SIG-M5 (cell line): ENCODE data around the gene SAMD4A.
"Not testable (repeated sequence)": the region's sequence is repeated elsewhere in the genome, so short reads cannot be mapped to it uniquely, and the experiment has no call there.

ENCODE experiments used
- DNase-seq: peaks from one replicate; lab custom pipeline; 2025; lab: John Stamatoyannopoulos, UW

The SAMD4A gene

DNA sequence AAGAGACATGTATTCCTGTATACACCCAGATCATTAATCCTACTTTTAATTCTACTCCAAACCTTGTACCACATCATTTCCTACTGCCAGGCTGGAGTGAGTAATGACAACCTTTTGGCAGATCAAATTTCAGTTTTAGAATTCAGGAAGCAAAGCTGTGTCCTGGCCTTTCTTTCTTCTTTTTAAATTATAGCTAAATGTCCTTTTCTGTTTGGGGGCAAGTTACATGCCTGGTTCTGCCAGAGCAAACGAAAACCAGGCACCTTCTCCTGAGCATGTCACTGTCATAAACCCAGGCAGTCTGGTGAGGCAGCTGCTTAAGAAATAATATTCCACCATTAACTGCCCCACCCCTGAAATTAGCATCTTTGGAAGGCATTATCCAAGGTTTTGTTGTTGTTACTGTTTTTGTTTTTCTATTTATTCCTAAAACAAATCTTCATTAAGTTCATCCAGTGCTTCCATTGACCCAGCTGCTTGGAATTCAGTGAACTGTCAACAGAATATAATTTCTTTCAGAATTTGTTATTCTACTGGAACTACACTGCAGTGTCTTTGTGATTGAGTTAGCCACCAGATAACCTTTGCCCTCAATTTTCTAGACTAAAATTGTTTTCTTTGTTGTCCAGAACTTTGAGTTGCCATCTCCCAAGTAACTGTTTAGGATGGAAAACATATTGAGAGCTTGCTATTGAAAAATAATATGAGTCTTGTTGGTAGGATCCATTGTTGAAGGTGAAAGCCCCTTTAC, 33.2 kb downstream of the SAMD4A start:
- no peak for DNase-seq

DNA sequence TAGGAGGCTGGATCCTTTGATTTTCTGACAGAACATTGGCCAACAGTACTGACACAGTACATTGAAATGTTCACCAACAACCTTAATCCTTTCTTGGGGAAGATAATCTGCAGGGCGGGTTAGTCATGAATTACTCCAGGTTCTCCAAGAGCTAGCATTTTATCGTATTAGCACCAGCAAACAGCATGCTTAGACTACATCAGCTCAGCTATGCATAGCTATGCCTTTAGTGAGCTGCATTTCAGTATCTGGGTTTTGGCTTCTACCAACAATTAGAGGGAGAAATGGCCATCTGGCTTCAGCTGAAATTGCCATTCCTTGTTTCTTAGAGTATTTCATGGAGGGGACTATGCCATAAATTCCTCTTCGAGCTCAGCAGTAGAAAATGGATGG, 33.8 kb downstream of the SAMD4A start:
- DNase-seq = no peak

DNA sequence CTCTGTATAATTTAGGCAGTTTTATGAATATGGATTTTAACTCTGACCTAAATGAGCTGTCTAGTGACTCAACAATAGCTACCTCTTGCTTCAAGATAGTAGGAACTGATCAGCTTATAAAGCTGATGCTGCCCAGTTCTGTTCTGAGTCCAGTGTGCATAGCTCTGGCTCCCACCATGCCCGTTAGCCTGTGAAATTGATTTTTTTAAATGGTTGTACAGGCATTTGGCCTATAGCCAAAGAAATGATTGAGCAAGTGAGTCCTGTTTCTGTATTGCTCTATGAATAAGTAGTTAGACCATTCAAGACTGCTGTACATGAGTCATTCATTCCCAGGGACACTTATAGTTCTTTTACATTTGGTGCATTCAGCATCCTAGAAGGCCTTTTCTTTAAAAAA, 36.4 kb downstream of the SAMD4A start:
- no peak for DNase-seq

DNA sequence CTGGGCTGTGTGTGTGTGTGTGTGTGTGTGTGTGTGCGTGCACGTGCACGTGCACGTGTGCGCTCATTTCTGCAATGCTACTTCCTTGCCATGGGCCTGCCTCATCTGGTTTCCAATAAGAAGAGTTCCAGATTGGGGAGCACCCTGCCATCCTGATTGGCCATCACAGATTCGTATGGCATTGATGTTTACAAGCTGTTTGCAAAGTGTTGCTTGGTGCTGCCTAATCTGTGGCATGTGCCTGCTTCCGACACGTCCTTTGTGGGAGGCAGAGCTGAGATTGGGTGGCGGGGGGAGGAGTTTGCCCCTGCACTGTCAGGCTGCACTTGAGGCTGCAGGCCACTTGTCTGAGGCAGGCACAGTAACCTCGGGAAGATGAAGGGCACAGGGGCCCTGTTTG, 39.2 kb downstream of the SAMD4A start:
- DNase-seq = no peak

- DNase-seq = no peak
Measured at GRCh38 chr14:54606631-54607133, 39.8 kb downstream of the SAMD4A start.

DNA sequence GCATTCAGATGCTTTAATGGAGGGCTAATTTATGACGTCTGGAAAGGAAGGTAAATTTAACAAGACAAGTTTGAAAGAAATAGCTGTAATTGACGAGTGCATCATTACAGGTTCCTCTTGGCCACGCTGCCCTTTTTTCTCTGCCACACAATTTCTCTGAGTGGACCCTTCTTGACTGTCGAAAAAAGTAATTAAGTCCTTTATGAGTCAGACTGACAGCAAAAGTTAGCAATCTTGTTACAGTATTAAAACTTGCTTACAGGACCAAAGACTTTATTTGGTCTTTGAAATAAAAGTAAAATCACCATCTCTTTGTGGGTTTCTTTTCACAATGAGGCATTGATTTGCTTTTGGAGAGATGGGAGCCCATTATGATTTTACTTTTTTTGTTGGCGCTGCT, 42.6 kb downstream of the SAMD4A start:
- DNase-seq = no peak

GRCh38 chr14:54610051-54610977, 43.4 kb downstream of the SAMD4A start:
- no peak for DNase-seq

DNA sequence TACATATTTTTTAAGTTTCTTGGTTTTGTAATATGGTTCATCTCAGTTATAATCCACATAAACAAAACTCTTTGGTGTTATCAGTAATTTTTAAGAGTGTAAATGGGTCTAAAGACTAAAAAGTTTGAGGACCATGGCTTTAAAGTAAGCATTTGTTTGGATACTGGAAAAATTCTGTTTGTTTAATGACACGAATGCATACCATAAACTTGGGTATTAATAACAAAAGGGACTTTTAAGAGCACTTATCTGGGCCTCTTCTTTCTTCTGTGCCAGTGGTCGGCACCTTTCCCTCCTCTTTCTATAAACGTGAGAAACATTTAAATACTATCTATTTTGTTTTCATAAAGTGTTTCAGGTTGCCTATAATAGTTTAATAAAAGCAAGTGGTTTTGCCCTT, 47.4 kb downstream of the SAMD4A start:
- DNase-seq = no peak

GRCh38 chr14:54617467-54617866, 50.5 kb downstream of the SAMD4A start:
- no peak for DNase-seq

- DNase-seq = no peak
Measured at GRCh38 chr14:54621686-54622085, 54.8 kb downstream of the SAMD4A start.

- no peak for DNase-seq
Measured at GRCh38 chr14:54622192-54622958, 55.4 kb downstream of the SAMD4A start.

- no peak for DNase-seq
Measured at GRCh38 chr14:54623279-54624004, 56.5 kb downstream of the SAMD4A start.

- not testable (repeated sequence) for DNase-seq
Measured at GRCh38 chr14:54624005-54624358, 57.1 kb downstream of the SAMD4A start.

- DNase-seq = no peak
Measured at GRCh38 chr14:54625112-54625511, 58.2 kb downstream of the SAMD4A start.

- DNase-seq = no peak
Measured at GRCh38 chr14:54627219-54627539, 60.3 kb downstream of the SAMD4A start.

- DNase-seq = no peak
Measured at GRCh38 chr14:54627540-54628363, 60.8 kb downstream of the SAMD4A start.

GRCh38 chr14:54629183-54629582, 62.3 kb downstream of the SAMD4A start:
- no peak for DNase-seq

- DNase-seq = no peak
Measured at GRCh38 chr14:54629635-54630360, 62.9 kb downstream of the SAMD4A start.

DNA sequence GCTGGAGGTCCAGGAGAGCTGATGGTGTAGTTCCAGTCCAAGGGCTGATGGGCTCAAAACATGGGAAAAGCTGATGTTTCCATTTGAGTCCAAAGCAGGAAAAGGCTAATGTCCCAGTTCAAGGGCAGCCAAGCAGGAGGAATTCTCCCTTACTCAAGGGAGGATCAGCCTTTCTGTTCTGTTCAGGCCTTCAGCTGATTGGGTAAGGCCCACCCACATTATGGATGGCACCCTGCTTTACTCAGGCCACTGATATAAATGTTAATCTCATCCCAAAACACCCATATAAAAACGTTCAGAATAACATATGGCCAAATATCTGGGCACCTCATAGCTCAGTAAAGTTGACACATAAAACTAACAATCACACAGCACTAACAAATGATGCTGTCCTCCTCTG, 64.1 kb downstream of the SAMD4A start:
- DNase-seq = no peak

DNA sequence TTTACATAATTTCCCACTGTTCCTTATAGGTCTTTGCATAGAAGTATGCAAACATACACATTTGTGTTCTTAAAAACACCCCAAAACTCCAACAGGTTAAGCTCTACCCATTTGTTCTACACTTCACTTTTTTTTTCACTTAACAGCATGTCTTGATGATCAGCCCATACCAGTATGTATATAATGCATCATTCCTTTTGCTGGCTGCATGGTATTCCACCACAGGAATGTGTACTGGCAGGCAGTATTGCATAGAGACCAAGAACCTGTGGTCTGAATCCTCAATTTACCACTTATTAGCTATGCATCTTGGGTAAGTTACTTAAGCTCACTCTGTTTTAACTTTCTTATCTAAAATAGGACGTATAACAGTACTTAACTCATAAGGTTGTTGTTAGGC, 65.5 kb downstream of the SAMD4A start:
- DNase-seq = no peak
